NCI-H1048 (cell line): Measurements from ENCODE around the gene CD151.

Experiments used
- DNase-seq: peaks from one replicate; lab custom pipeline; 2025; lab: John Stamatoyannopoulos, UW

Gene CD151

DNA sequence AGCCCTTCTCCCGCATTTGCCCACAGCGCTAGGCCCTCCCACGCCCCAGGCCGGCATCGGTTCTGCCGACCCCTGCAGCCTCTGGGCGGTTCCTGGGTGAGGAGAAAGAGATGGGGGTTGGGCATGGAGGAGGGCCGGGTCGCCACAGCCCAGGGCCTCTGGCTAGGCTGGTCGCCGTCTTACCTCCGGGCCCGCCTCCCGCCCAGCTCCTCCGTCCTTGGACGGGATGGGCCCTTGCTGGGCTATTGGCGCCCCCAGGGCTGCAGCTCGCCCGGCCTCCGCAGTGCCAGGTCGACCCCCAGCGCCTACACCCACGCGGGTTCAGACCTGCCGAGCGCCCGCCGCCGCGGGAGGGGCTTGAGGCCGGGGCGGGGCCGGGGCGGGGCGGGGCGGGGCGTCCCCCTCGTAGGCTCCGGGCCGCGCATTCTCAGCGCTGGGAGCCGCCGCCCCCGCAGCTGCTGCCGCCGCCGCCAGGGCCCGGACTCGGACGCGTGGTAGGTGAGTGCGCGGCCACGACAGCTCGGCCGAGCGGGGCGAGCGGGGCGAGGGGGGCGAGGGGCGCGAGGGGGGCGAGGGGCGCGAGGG lies at the start of gene CD151:
CD151 (plus strand) TSS at position 424 of the 585 bp plus-strand sequence. CDS start 3,118 bp downstream, outside the sequence.
- no peak for DNase-seq

DNA sequence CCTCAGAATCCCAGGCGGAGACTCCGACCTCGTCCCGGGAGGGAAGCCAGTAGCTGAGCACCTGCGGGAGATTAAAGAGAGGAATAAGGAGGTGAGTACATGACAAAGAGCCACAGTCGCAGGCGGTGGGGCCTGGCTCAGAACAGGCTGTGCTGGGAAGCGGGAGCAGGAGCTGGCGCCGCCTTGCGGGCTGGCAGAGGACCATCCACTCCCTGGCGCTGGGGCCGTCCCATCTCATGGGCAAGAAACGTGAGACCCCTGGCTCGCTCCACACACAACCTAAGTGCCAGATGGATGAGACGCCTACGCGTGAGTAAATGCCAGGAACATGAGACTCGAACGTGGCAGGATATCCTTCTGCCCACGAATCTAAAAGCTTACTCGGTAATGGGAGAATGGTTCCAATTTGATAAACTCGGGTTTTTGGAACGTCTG lies 49.2 kb upstream of the CD151 start:
- peak; percentile 60 for DNase-seq

DNA sequence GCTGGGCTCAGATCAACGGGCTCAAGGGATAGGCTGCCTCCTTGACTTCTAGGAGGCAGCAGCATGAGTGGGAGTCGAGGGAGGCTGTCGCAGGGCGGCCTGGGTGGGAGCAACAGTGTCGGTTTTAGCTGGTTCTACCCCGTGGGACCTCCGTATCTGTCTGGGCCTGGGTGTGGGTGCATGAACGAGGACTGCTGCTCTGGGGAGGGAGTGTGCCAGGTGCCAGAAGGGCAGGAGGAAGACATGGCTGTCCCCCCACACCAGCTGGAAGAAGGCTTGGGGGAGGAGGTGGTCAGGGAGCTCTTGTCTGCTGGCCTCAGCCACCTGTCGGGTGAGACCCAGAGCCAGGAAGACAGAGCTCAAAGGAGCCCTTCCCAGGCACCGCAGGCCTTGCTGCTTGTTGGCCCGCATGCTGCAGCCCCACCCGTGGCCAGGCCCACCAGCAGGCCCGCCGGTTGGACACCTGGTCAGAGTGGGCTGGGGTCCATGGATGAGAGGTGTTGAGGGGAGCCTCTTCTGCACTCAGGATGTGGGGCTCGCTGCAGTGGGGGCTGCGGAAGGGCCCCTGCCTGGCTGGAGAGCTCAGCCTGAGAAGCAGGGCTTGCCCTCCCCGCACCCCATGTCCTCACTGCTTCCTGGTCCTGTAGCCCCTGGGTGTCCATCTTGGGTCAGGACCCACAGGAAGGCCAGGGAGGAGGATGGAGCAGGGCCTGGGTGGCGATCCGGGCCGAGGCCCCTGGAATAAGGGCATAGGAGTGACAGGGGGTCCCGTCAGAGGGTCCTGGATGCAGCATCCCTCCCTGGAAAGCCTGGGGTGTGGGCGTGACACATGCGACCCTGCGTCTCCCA lies 46.3 kb upstream of the CD151 start:
- DNase-seq = no peak

DNA sequence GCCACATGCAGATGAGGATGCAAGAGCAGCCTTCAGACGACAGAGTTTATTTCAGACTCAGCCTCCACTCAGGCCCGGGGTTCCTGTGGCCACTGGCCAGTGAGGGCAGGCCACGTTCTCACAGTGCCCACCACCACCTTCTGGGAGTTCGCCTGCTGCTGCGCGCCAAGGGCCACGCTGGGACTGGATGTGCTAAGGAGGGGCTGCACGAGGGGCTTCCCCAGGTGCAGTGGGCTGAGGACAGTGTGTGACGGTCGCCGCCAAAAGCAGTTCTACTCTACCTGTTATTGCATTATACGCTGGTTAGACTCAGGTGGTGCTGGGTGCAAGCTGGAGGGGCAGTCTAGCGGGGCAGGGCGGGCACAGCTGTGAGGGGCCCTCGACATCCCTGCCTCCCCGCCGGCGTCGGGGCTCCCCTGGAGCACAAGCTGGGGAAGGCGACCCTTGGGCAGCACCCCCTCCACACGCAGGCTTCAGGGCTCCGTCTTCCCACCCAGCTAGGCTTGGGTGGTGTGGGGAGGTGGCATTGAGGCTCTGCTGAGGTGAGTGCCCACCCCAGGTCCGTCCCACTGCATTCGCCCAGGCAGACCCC lies 45.6 kb upstream of the CD151 start:
- DNase-seq = no peak

DNA sequence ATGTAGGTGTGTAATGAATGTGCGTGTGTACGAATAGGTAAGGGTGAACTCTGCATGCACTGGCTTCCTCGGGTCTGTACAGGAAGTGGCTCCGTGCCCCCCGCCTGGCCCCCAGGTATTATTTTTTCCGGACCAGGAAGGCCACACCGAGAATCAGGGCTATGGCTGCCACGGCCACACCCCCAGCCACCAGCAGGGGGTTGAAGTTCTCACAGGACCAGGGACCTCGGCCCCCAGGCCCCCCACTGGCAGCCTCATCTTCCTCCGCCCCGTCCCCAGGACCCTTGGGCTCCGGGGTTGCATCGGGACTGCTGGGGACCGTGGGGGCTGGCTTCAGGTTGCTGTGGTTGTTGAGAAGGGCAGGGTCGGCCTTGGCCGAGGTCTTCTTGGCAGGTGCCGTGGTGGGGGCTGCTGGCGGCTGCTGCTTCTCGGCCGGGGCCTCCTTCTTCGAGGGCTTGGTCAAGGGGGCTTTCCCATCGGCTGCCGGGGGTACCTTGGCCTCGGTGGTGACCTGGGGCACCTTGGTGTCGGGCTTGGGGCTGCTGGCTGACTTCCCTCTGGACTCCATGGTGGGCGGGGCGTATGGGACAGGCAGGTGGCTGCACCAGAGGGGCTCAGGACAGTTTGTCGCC lies 44.6 kb upstream of the CD151 start:
- DNase-seq = no peak

DNA sequence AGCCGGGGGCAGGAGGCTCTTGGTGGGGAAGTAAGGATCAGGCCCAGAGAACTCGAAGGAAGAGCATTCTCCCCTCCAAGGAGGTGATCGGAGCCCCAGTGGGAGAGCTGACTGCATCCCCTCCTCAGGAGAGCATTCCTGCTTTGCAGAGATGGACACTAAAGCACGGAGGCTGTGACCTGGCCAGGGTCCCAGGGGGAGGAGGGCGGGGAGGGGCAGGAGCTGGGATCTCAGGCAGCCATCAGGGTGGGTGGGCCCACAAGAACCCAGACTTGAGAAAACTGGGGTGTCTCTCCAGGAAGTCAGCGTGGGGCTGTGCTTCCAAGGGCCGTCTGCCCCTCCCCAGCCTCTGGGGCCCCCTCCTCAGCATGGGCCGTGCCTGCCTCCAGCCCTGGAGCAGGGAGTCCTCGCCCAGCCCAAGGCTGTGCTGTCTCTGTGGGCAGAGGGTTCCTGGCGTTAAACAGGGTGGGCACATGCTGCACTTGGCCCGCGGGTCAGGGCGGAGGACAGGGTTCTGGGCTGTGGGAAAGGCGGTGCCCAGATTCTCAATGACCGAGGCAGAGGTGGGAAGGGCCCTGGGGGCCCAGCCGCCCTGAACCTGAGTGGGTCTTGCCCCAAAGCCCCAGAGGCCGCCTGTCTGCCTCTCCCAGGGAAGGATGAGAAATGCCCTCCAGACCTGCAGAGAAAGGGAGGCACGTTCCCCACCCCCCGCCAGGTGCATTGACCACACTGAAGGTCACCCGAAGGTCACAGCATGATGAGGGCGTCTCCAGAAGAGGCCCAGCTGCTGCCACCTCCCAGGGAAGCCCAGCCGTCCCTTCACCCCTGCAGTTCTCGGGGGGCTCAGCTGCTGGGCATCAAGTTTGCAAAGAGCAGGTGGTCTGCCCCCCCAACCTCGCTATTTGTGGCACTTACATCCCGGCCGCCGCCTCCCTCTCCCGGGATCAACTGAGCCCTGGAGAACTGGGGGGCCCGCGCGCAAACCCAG lies 43.5 kb upstream of the CD151 start:
- DNase-seq = no peak

DNA sequence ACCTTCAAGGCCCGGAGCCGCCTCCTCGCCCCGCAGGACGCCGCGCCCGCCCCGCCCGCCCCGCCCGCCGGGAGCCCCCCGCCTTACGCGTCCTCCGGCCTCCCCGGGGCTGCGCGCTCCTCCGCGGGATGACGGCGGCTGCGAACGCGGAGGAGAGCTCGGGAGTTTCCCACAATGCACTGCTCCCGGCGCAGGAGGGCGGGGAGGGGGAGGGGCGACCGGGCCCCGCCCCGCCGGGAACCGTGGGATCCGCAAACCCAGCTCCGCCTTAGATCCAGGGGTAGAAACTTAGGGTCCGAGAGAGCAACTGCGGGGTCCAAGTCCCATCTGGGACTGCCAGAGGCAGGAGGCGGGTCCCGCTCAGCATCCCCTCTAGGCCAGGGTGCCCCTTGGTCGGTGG lies 42.8 kb upstream of the CD151 start, which contains the start of gene CEND1:
CEND1 (minus strand) TSS at position 148 of the 400 bp plus-strand sequence. CDS start 1,514 bp downstream, outside the sequence.
- DNase-seq = no peak

DNA sequence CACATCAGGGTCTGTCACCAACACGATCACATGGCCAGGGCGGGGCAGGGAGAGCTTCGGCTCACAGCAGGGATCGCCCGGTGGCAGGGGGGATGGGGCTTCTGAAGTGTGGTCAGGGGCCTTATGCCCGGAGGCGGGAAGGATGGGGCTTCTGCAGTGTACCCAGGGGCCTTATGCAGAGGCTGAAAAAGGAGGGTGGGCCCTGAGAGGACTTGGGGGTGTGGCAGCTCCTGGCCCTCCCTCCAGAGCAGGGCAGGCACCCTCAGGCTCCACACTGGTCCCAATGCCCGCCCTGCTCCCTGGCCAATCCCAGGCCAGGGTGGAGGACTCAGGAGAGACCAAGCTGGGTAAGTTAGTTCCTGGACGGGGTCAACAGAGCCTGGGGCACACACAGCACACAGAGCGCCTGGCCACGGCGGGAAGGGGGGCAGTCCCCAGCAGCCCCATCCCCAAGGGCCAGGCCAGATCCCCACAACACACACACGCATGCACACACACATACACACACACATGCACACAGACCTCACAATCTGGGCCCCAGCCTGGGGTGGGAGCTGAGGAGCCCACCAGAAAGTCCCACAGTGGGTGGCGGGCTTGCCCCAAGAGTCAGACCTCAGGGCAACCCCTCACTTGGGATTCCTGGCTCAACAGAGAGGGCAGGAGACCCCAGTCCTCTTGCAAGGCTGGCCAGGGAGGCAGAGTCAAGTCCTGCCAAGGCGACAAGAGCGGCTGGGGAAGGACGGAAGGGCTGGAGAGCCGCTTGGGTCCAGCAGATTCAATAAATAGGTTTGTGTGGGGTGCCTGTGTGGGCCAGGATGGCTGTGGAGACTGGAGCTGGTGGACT lies 41.8 kb upstream of the CD151 start:
- DNase-seq = no peak

DNA sequence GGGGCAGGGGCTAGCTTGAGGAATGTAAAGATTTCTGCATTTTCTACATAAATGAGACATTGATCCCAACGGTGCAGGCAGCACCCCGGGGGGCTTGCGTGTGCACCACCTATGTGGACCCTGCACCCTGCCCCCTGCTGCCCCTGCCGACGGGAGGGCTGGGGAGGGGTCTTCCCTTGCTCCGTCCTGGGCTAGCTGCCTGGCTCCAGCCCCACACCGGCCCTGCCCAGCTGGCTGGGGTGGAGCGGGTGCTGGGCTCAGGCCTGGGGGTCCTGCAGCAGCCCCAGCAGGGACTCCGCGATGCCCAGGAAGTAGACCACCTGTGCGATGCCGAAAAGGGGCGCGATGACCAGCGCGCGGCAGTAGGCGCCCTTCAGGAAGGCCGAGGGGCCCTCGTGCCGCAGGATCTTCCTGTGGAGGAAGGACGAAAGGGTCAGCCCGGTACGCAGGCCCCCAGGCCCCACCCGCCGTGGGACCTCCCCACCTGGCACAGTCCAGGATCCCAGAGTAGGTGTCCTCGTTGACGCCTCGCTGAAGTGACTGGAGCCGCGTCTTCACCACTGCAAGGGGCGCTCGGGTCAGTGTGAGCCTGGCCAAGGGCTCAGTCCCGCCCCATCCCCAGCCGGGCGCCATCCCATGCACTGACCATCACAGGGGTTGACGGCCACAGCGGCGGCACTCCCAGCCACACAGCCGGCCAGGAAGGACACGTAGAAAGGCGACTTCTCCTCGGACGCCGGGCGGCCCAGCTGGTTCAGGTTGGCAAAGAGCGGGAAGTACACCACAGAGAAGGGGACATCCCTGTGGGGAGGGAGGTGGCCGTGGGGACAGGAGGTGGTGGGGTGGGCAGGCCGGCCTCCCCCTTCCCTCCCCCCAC lies 40.9 kb upstream of the CD151 start:
- DNase-seq = no peak

DNA sequence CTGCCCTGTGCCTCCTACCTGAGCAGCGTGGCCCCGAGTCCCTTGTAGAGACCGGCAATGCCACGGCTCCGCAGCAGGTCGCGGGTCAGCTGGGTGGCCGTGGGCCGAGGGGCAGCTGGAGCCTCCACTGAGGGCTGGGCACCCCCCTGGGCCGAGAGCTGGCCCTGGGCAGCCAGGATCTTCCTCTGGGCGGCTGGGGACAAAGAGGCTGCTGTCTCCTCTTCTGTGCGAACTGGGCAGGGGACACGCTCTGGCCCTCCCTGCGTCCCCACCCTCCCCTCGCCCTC lies 40.3 kb upstream of the CD151 start:
- DNase-seq = no peak

DNA sequence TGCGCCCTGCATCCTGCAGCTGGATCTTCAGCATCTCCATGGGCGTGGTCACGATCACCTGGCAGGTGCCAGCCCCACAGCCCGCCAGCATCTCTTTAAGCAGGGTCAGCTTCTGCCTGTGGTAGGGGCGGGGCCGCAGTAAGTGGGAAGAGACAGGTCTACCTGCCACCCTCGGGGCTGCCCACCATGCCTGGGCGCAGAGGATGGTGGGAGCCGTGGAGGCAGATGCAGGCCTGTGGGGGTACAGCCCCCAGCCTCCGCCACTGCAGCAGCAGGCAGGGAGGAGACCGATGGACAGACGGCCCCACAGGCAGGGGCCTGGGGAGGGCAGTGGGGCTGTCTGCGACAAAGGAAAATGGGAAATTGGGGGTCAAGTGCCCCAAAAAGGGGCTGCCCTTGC lies 39.9 kb upstream of the CD151 start:
- DNase-seq = no peak

DNA sequence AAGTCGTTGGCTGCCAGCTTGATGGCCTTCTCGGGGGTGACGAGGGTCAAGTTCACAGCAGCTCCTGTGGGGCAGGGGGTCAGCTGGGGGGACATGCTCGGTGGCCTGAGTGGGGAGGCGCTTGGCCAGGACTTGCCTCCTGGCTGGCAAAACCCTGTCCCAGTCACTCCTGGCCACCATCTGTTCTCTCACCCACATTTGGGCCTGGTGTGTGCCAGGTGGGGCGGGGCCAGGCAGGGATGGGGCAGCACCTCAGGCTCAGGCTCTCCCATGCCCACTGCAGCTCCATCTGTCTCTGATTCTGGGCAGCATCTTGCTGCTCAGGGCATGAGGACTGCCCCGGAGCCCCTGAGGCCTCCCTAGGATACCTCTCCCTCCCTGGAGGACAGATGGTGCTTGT lies 39.2 kb upstream of the CD151 start:
- no peak for DNase-seq

DNA sequence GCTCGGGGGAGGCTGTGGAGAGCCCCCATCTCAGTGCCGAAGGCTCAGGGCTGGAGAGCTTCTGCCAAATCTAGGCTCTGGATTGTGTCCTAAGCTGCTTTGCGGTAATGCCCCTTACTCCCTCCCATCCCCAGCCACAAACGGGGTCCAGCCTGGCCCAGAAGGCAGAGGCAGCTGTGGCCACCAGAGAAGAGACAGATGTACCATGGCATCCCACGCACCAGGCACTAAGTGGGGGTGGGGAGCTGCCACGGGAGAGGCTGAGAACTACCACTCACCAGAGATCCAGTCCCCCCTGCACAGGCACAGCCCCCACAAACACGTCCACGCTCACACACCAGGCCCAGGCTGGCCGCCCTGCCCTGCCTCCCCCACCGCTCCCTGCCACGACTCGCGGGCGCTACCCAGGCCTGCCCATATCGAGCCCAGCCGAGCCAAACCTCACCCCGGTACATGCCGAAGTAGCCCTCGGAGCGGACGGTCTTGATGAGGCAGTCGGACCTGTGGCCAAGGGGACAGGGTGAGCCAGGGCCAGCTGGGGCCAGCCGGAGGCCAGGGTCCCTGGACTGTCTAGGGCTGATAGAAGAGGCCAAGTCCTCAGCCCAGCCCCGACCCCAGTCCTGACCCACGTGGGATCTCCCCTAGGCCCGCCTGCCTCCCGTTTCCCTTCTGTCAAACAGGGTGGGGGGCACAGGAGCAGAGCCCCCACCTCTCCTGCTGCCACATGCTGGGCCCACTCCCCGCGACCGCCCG lies 38.6 kb upstream of the CD151 start:
- no peak for DNase-seq

DNA sequence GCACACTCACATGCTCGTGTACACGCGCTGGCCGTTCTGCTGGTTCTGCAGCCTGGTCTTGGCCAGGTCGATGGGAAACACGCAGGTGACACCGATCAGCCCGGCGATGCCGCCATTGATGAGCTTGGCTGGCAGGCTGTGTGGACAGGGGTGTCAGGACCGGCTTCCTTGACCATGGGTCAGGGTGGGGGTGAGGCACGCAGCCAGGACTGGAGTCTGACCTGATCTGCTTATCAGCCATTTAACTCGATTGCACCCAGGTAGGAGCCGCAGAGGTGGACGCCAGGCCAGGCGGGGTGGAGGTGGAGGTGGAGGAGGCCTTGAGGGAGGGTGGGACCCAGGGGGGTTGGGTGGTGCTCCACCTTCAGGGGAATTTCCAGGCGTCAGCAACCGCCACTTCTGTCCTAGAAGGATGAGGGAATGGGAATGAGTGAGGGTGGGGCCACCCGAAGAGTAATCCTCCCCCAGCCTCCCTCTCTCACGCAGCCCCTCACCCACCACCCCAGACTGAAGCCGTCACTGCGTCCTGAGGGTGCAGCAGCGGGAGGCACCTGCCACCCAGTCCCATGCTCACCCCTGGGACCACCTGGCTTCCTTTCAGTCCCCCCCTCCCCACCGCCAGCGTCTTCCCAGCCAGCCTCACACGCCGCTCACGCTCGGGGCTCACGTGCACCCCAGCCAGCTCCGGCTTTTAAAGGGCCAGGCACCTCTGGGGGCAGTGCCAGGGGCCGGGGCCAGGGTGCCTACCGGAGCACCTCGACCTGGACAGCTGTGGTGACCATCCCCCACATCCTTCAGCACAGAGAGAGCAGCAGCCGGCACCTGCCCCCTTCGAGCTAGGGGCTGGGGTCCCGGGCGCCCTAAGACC lies 37.8 kb upstream of the CD151 start:
- DNase-seq = no peak

DNA sequence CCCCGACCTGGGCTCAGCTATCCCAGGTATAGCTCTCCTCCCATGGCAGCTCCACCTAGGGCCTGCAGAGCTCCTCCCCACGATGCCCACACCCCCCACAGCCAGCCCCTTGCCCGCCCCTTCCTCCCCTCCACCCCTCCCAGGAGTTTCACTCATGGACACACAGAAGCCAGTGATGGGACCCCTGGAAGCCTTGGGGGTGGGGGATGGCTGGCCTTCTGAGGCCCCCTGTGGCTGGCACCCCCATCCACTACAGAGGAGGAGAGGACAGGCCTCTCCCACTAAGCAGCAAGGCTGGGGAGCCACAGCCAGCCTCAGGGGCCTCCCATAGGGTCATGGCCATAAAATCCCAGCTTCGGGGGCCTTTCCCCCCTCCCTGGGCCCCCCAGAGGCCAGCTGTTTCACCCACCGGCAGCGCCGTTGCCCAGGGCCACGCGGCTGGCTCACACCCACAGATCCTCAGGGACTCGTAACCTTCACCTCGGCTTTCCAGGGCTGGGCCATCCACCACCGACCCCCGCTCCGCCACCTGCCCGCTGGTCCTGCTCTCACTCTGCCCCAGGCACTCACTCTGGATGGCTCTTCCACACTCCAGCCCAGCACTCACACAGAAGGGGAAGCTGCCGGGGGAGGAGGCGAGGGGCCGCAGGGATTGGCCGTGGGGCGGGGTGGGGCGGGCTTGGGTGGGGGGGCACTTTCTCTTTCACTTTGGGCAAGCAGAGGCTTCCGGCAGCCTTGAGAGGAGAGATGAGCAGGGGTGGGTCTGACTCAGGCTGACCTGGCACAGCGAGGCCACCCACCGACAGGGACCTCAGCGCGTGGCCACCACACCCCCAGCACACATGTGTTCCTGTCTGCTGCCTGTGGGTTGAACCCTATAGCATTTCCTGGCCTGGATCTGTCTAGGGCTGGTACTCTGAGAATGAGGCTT lies 36.9 kb upstream of the CD151 start:
- no peak for DNase-seq

DNA sequence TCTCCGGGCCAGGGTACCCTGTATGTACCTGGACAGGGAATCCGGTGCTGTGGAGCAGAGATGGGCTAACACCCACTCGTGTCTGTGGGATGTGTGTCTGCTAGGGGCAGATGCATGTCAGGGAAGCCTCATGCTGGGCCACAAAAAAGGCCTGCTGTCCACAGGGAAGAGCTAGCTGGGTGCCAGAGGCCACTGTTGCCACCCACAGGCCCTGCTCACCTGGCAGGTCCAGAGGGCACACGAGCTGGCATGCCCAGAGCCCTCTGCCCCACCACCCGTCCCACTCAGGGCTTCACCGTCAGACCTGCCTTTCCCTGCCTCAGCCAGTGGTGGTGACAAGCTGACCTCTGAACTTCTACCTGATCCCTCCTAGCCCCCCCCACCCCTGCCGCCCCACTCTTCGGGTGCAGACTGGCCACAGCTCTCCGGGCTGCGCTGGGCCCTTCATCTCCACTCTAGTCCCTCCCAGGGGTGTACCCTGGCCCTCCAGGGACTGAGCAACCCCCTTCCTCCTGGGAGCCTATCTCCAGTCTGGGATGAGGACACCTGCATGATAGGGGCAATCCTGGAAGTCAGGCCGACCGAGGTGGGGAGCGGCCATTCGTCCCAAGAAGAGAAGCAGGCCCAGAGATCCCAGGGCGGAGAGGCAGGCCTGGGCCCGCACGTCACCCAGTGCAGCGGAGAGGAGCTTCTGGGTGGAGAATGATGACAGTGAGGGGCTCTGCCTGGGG lies 36.0 kb upstream of the CD151 start:
- DNase-seq = no peak
